ENCODE results near the gene BAG3. TPM values are rescaled to one million over a fixed set of nuclear protein-coding genes. Genes with fewer than 3 reads are reported as not detected.

BAG3 gene
- total and polyA plus RNA-seq, 9 of the 15 experiments (the other 6 are each of a cell fraction or from before 2014, with no cell fraction given): 2.6 to 27.4 (median 7.2) TPM

DNA sequence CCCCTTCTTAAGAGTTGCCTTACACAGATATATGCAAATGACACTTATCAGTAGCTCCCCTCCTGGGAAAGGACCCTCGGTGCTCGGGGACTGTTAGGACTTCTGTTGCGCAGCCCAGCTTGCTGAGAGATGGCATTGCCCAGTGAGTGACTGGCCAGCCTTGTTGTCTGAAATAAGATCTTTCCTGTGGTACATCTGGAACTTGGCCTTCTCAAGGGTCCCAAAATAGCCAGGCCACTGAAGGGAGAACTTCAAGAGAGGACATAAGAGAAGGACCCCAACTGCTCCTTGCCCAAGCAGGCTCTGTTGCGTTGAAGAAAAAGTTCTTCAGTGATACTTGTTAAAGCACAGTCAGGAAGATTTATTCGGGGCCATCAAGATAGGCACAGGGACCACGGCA, 17.3 kb downstream of the BAG3 start (continued):
- TF ChIP-seq, protein P1, sequence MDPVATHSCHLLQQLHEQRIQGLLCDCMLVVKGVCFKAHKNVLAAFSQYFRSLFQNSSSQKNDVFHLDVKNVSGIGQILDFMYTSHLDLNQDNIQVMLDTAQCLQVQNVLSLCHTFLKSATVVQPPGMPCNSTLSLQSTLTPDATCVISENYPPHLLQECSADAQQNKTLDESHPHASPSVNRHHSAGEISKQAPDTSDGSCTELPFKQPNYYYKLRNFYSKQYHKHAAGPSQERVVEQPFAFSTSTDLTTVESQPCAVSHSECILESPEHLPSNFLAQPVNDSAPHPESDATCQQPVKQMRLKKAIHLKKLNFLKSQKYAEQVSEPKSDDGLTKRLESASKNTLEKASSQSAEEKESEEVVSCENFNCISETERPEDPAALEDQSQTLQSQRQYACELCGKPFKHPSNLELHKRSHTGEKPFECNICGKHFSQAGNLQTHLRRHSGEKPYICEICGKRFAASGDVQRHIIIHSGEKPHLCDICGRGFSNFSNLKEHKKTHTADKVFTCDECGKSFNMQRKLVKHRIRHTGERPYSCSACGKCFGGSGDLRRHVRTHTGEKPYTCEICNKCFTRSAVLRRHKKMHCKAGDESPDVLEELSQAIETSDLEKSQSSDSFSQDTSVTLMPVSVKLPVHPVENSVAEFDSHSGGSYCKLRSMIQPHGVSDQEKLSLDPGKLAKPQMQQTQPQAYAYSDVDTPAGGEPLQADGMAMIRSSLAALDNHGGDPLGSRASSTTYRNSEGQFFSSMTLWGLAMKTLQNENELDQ (CRISPR knock-in tag; IDR thresholded peaks at IDR 0.05; ENCODE audit: borderline replicate concordance): no peak
- TF ChIP-seq, protein P2, sequence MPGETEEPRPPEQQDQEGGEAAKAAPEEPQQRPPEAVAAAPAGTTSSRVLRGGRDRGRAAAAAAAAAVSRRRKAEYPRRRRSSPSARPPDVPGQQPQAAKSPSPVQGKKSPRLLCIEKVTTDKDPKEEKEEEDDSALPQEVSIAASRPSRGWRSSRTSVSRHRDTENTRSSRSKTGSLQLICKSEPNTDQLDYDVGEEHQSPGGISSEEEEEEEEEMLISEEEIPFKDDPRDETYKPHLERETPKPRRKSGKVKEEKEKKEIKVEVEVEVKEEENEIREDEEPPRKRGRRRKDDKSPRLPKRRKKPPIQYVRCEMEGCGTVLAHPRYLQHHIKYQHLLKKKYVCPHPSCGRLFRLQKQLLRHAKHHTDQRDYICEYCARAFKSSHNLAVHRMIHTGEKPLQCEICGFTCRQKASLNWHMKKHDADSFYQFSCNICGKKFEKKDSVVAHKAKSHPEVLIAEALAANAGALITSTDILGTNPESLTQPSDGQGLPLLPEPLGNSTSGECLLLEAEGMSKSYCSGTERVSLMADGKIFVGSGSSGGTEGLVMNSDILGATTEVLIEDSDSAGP (CRISPR knock-in tag; IDR thresholded peaks at IDR 0.05): no peak
- TF ChIP-seq HDAC1 (IDR thresholded peaks at IDR 0.05): no peak
- no peak for TF ChIP-seq MTA1 (IDR thresholded peaks at IDR 0.05; ENCODE audit: borderline replicate concordance)
- TF ChIP-seq ZBTB1 (CRISPR knock-in tag; IDR thresholded peaks at IDR 0.05; ENCODE audit: borderline replicate concordance, low read depth): no peak
- TF ChIP-seq, protein P3, sequence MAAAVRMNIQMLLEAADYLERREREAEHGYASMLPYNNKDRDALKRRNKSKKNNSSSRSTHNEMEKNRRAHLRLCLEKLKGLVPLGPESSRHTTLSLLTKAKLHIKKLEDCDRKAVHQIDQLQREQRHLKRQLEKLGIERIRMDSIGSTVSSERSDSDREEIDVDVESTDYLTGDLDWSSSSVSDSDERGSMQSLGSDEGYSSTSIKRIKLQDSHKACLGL (CRISPR knock-in tag; IDR thresholded peaks at IDR 0.05; ENCODE audit: borderline replicate concordance, poor library complexity, severe bottlenecking): no peak
- no peak for TF ChIP-seq LCOR (CRISPR knock-in tag; IDR thresholded peaks at IDR 0.05)
